Measurements from ENCODE around the gene TMEM125.

TMEM125 gene

DNA sequence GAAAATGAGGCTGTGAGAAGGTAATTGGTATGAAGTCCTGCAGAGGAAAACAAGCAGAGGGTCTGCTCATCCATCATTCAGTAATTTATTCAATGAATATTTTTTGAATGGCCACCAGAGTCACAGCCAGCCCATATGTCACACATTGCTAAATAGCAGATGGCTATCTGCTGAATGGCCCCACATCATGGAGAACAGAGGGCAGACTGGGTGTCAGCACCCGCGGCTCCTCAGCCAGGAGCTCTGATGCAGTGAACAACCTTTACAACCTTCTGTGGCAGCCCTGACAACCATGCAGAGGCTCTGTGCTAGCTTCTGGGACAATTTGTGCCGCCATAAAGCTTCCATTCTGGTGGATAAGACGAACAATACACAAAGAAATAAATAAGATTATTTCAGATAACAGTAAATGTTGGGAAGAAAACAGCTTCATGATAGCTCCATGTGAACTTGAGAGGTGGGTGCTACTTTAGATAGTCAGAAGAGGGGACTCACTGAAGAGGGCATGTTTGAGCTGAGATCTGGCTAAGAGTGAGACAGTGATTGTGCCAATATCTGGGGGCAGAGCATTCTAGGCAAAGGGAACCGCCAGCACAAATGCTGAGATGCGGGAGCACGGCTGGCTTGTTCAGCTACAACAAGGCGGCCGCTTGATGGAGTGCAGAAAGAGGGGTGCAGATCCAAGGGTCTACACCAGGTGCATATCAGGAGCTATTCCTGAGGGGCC, 18.4 kb downstream of the TMEM125 start:
- Histone ChIP-seq H3K9me3 (ENCODE audit: control insufficient read depth, low read depth, low read length) (no peaks in the 10 kb centered on the region), H3K4me3 (ENCODE audit: low read length) (no peak overlapping the region), H3K9ac (ENCODE audit: low read length) (no peak overlapping the region), H3K27me3 (ENCODE audit: control insufficient read depth, insufficient read depth, low read length) (no peaks in the 10 kb centered on the region), H3K36me3 (ENCODE audit: control insufficient read depth, low read depth, low read length) (no peaks in the 10 kb centered on the region), H3K4me1 (ENCODE audit: control insufficient read depth, low read depth, low read length) (peaks cover 13% of the 10 kb centered on the region), H3K27ac (ENCODE audit: low read length) (no peak overlapping the region)

GRCh38 chr1:43288785-43289706, 19.3 kb downstream of the TMEM125 start:
- Histone ChIP-seq H3K4me3 (ENCODE audit: low read length) (no peak overlapping the region), H3K27me3 (ENCODE audit: control insufficient read depth, insufficient read depth, low read length) (no peaks in the 10 kb centered on the region), H3K36me3 (ENCODE audit: control insufficient read depth, low read depth, low read length) (no peaks in the 10 kb centered on the region), H3K9me3 (ENCODE audit: control insufficient read depth, low read depth, low read length) (no peaks in the 10 kb centered on the region), H3K4me1 (ENCODE audit: control insufficient read depth, low read depth, low read length) (peaks cover 13% of the 10 kb centered on the region), H3K27ac (ENCODE audit: low read length) (no peak overlapping the region), H3K9ac (ENCODE audit: low read length) (no peak overlapping the region)

DNA sequence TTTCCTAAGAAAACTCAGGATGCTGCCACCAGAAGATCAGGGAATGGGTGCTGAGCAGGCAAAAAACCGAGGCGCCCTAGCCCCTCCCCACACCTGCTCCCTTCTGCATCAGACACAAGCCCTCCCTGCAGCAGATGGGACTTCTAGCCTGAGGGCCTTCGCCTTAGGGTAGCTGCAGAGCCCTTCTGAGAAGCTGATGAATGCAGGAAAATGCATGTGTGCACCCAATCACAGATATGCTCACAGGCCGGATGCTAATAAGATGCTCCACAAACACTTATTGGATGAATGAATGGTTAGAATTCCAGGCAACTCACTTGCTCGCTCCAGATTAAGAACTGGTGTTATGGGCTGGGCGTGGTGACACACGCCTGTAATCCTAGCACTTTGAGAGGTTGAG, 22.4 kb downstream of the TMEM125 start:
- H3K27me3 ChIP-seq (ENCODE audit: control insufficient read depth, insufficient read depth, low read length) = no peaks in the 10 kb centered on the region
- no peak overlapping the region for H3K9ac ChIP-seq (ENCODE audit: low read length)
- H3K27ac ChIP-seq (ENCODE audit: low read length) = no peak overlapping the region
- no peak overlapping the region for H3K4me3 ChIP-seq (ENCODE audit: low read length)
- peaks cover 19% of the 10 kb centered on the region for H3K4me1 ChIP-seq (ENCODE audit: control insufficient read depth, low read depth, low read length)
- no peaks in the 10 kb centered on the region for H3K9me3 ChIP-seq (ENCODE audit: control insufficient read depth, low read depth, low read length)
- no peaks in the 10 kb centered on the region for H3K36me3 ChIP-seq (ENCODE audit: control insufficient read depth, low read depth, low read length)

DNA sequence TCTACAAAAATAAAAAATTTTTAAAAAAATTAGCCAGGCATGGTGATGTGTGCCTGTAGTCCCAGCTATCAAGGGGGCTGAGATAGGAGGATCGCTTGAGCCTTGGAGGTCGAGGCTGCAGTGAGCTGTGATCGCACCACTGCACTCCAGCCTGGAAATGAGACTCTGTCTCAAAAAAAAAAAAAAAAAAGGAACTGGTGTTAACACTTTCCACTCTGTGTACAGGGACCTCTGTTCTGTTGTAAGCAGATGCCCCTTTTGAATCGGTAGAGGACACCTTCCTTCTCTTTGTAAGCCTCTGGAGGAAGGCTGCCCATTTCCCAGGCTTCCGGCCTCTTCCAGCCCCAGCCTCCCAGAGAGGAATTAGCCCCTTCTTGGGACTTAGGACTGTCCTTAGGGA, 22.9 kb downstream of the TMEM125 start:
- H3K4me1 ChIP-seq (ENCODE audit: control insufficient read depth, low read depth, low read length) = peaks cover 20% of the 10 kb centered on the region
- no peak overlapping the region for H3K9ac ChIP-seq (ENCODE audit: low read length)
- H3K36me3 ChIP-seq (ENCODE audit: control insufficient read depth, low read depth, low read length) = no peaks in the 10 kb centered on the region

GRCh38 chr1:43293176-43293575, 23.4 kb downstream of the TMEM125 start:
- H3K27me3 ChIP-seq (ENCODE audit: control insufficient read depth, insufficient read depth, low read length) = no peaks in the 10 kb centered on the region
- peaks cover 20% of the 10 kb centered on the region for H3K4me1 ChIP-seq (ENCODE audit: control insufficient read depth, low read depth, low read length)
- H3K9ac ChIP-seq (ENCODE audit: low read length) = no peak overlapping the region
- no peak overlapping the region for H3K27ac ChIP-seq (ENCODE audit: low read length)
- H3K36me3 ChIP-seq (ENCODE audit: control insufficient read depth, low read depth, low read length) = no peaks in the 10 kb centered on the region
- H3K9me3 ChIP-seq (ENCODE audit: control insufficient read depth, low read depth, low read length) = no peaks in the 10 kb centered on the region
- H3K4me3 ChIP-seq (ENCODE audit: low read length) = no peak overlapping the region

More for the DNA sequence above, 22.9 kb downstream of the TMEM125 start:
- no peaks in the 10 kb centered on the region for H3K27me3 ChIP-seq (ENCODE audit: control insufficient read depth, insufficient read depth, low read length)
- no peaks in the 10 kb centered on the region for H3K9me3 ChIP-seq (ENCODE audit: control insufficient read depth, low read depth, low read length)
- no peak overlapping the region for H3K27ac ChIP-seq (ENCODE audit: low read length)
- H3K4me3 ChIP-seq (ENCODE audit: low read length) = no peak overlapping the region

DNA sequence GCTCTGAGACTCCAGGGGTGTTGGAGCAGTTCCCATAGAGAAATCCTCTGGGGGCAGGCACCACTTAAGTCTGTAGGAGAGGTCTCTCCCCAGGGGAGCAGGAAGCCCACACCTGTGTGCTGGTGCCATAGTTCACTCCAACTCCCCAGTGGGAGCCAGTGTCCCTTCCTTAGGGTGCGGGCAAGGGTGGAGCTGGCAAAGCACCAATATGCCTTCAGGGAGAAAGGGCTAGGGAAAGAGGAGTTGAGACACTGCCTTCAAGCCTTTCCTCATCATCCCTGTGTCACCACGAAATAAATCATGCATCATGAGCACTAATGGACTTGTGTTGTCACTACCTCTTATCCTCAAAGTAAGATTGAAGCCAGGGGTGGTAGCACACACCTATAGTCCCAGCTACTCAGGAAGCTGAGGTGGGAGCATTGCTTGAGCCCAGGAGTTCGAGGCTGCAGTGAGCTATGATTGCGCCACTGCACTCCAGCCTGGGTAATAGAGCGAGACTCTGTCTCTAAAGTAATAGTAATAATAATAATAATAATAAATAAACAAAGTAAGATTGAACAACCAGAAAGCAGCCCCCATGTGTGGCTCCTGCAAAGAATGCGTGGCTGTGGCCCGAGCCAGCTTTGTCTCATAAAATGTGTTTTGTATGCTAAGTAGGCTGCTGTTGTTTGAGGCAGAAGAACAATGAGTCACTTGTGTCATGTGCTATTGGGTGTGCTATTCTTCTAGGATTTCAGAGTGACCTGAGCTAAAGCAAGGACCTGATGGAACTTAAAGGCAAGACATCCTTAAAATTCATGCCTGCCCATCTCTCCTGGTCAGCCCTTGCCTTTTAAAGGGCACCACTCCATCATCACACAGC, 24.3 kb downstream of the TMEM125 start:
- Histone ChIP-seq H3K9me3 (ENCODE audit: control insufficient read depth, low read depth, low read length) (no peaks in the 10 kb centered on the region), H3K27ac (ENCODE audit: low read length) (no peak overlapping the region), H3K4me3 (ENCODE audit: low read length) (no peak overlapping the region)

DNA sequence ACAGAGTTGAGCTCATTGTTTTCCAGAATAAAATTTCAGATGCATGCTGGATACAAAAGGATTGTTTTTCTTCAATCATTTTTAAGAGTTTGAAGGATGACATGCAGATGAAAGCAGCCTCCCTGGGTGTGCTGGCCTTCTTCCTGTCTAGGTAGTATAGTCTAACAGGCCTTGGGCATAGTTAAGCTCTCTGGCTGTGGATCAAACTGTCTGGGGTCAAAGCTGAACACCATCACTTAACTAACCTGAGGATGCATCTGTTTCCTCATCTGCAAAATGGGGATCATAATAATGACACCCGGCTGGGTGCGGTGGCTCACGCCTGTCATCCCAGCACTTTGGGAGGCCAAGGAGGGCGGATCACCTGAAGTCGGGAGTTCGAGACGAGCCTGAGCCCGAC, 25.0 kb downstream of the TMEM125 start:
- no peaks in the 10 kb centered on the region for H3K36me3 ChIP-seq (ENCODE audit: control insufficient read depth, low read depth, low read length)
- no peaks in the 10 kb centered on the region for H3K27me3 ChIP-seq (ENCODE audit: control insufficient read depth, insufficient read depth, low read length)
- peaks cover 20% of the 10 kb centered on the region for H3K4me1 ChIP-seq (ENCODE audit: control insufficient read depth, low read depth, low read length)
- H3K9me3 ChIP-seq (ENCODE audit: control insufficient read depth, low read depth, low read length) = no peaks in the 10 kb centered on the region
- H3K27ac ChIP-seq (ENCODE audit: low read length) = no peak overlapping the region
- H3K9ac ChIP-seq (ENCODE audit: low read length) = no peak overlapping the region
- no peak overlapping the region for H3K4me3 ChIP-seq (ENCODE audit: low read length)

More for the DNA sequence above, 24.3 kb downstream of the TMEM125 start:
- Histone ChIP-seq H3K36me3 (ENCODE audit: control insufficient read depth, low read depth, low read length) (no peaks in the 10 kb centered on the region), H3K4me1 (ENCODE audit: control insufficient read depth, low read depth, low read length) (peaks cover 20% of the 10 kb centered on the region), H3K9ac (ENCODE audit: low read length) (no peak overlapping the region), H3K27me3 (ENCODE audit: control insufficient read depth, insufficient read depth, low read length) (no peaks in the 10 kb centered on the region)

DNA sequence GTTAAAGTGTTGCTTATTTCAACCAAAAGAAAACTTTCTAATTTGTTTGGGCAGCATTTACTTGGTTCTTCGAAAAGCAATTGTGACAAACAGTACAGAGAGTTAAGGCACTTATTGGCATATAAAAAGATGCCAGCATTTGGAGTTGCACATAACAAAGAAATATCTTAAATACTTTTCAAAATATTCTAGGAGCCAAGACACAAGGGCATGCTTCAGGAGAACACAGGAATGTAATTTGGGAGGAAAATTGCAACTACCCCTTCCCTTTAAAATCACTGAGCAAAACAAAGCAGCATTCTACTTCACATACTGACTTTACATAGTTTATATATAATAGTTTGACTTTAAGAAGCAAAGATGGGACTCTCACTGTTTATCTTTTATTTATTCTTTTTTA, 26.4 kb downstream of the TMEM125 start:
- Histone ChIP-seq H3K4me3 (ENCODE audit: low read length) (peak overlapping the region; percentile 11), H3K27me3 (ENCODE audit: control insufficient read depth, insufficient read depth, low read length) (no peaks in the 10 kb centered on the region), H3K4me1 (ENCODE audit: control insufficient read depth, low read depth, low read length) (peaks cover 20% of the 10 kb centered on the region), H3K36me3 (ENCODE audit: control insufficient read depth, low read depth, low read length) (no peaks in the 10 kb centered on the region), H3K9me3 (ENCODE audit: control insufficient read depth, low read depth, low read length) (no peaks in the 10 kb centered on the region), H3K9ac (ENCODE audit: low read length) (no peak overlapping the region), H3K27ac (ENCODE audit: low read length) (no peak overlapping the region)

GRCh38 chr1:43298055-43298454, 28.3 kb downstream of the TMEM125 start:
- no peaks in the 10 kb centered on the region for H3K27me3 ChIP-seq (ENCODE audit: control insufficient read depth, insufficient read depth, low read length)

DNA sequence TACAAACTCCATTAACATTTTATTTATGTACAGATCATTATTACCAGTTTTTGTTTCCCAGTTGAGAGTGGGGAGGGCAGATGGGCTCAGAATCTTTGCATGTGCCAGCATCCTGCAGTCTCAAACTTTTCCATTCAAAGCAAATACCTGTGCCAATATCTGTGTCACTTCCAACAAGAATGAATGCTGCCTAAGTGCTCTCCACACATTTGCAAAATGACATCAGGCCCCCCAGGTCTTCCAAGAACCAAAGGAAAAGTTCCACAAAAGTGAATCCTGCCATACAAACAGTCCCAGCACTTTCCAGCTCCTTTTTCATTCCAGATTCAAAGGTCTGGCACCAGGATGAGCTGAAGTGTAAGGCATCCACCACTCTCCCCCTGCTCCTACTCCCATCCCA, 29.3 kb downstream of the TMEM125 start:
- Histone ChIP-seq H3K4me1 (ENCODE audit: control insufficient read depth, low read depth, low read length) (peaks cover 20% of the 10 kb centered on the region), H3K27me3 (ENCODE audit: control insufficient read depth, insufficient read depth, low read length) (no peaks in the 10 kb centered on the region), H3K9ac (ENCODE audit: low read length) (no peak overlapping the region), H3K27ac (ENCODE audit: low read length) (no peak overlapping the region), H3K9me3 (ENCODE audit: control insufficient read depth, low read depth, low read length) (no peaks in the 10 kb centered on the region), H3K4me3 (ENCODE audit: low read length) (no peak overlapping the region), H3K36me3 (ENCODE audit: control insufficient read depth, low read depth, low read length) (no peaks in the 10 kb centered on the region)

More at GRCh38 chr1:43298055-43298454, 28.3 kb downstream of the TMEM125 start:
- no peaks in the 10 kb centered on the region for H3K36me3 ChIP-seq (ENCODE audit: control insufficient read depth, low read depth, low read length)
- peaks cover 20% of the 10 kb centered on the region for H3K4me1 ChIP-seq (ENCODE audit: control insufficient read depth, low read depth, low read length)
- no peak overlapping the region for H3K4me3 ChIP-seq (ENCODE audit: low read length)
- H3K27ac ChIP-seq (ENCODE audit: low read length) = no peak overlapping the region
- H3K9me3 ChIP-seq (ENCODE audit: control insufficient read depth, low read depth, low read length) = no peaks in the 10 kb centered on the region
- no peak overlapping the region for H3K9ac ChIP-seq (ENCODE audit: low read length)

Measured in iPS-18a (cell line).